Measurements from ENCODE around the gene LRFN2.

DNA sequence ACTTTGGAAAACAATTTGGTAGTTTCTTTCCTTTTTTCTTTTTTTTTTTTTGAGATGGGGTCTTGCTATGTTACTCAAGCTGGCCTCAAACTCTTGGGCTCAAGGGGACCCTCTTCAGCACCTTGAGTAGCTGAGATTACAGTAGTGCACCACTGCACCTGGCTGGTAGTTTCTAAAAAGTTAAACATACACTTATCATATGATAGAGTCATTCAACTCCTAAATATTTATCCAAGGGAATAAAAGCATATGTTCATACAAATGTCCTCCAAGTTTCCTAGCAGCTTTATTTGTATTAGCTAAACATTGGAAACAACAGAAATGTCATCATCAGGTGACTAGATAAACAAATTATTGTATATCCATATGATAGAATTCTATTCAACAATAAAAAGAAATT is 213.9 kb downstream of the LRFN2 start:
- TF ChIP-seq, protein P1, sequence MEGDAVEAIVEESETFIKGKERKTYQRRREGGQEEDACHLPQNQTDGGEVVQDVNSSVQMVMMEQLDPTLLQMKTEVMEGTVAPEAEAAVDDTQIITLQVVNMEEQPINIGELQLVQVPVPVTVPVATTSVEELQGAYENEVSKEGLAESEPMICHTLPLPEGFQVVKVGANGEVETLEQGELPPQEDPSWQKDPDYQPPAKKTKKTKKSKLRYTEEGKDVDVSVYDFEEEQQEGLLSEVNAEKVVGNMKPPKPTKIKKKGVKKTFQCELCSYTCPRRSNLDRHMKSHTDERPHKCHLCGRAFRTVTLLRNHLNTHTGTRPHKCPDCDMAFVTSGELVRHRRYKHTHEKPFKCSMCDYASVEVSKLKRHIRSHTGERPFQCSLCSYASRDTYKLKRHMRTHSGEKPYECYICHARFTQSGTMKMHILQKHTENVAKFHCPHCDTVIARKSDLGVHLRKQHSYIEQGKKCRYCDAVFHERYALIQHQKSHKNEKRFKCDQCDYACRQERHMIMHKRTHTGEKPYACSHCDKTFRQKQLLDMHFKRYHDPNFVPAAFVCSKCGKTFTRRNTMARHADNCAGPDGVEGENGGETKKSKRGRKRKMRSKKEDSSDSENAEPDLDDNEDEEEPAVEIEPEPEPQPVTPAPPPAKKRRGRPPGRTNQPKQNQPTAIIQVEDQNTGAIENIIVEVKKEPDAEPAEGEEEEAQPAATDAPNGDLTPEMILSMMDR (IDR thresholded peaks at IDR 0.05; ENCODE audit: low read depth, low read length, poor library complexity, severe bottlenecking), result no peak
- no peak for TF ChIP-seq EZH2phosphoT487 (IDR thresholded peaks at IDR 0.05; ENCODE audit: borderline replicate concordance, low read length)
